Kidney (tissue), 14 donors: ENCODE results near the gene CXCR4. TPM values are rescaled to one million over a fixed set of nuclear protein-coding genes. Genes with fewer than 3 reads are reported as not detected.

Experiments used
- DNase-seq, 5 donors: peaks; one replicate each; pipeline ENCODE4 v3.0.0-alpha.2; 2013 to 2020
- FAIRE-seq: peaks from 2 replicates; lab custom pipeline; 2012; peaks lifted over from hg19 to GRCh38; lab: Jason Lieb, UNC
- H3K27ac ChIP-seq, 2 donors: one replicate each; pipeline ENCODE4 v1.7.0; 2013; ENCODE audit warnings: low read depth in 2 of 2, low read length in 2 of 2, inconsistent platforms in 1 of 2
- H3K27me3 ChIP-seq: one replicate; pipeline ENCODE4 v1.7.1; 2013; ENCODE audit warnings: low read length, inconsistent platforms; ENCODE audit not compliant: control insufficient read depth, insufficient read depth
- H3K36me3 ChIP-seq, 3 donors: one replicate each; pipeline versions ENCODE4 v1.7.0 to v1.7.1; 2013; ENCODE audit warnings: low read length in 3 of 3, control low read depth in 1 of 3, inconsistent platforms in 1 of 3; ENCODE audit not compliant: insufficient read depth in 3 of 3, control insufficient read depth in 2 of 3
- H3K4me1 ChIP-seq, 3 donors: one replicate each; pipeline versions ENCODE4 v1.7.0 to v1.7.1; 2013; ENCODE audit warnings: low read length in 3 of 3, inconsistent platforms in 1 of 3, low read depth in 1 of 3; ENCODE audit not compliant: control insufficient read depth in 2 of 3, insufficient read depth in 2 of 3
- H3K4me3 ChIP-seq, 3 donors: one replicate each; pipeline versions ENCODE4 v1.7.0 to v1.8.1; 2013; ENCODE audit warnings: low read length in 3 of 3, control low read depth in 1 of 3, inconsistent platforms in 1 of 3
- H3K9ac ChIP-seq, 3 donors: one replicate each; pipeline versions ENCODE4 v1.7.0 to v1.7.1; 2013; ENCODE audit warnings: low read length in 3 of 3, control low read depth in 1 of 3, inconsistent platforms in 1 of 3
- H3K9me3 ChIP-seq, 3 donors: one replicate each; pipeline versions ENCODE4 v1.7.0 to v1.7.1; 2013; ENCODE audit warnings: low read length in 3 of 3, control low read depth in 1 of 3, inconsistent platforms in 1 of 3; ENCODE audit not compliant: control insufficient read depth in 2 of 3, insufficient read depth in 1 of 3
- CTCF ChIP-seq: IDR thresholded peaks from 3 replicates; pipeline ENCODE4 v1.5.1; 2012; ENCODE audit warnings: mild to moderate bottlenecking, moderate library complexity, borderline replicate concordance; ENCODE audit not compliant: insufficient read depth; ENCODE audit errors: extremely low read depth
- intact Hi-C: fragments of 100-400 bp; cut with DNase I; formaldehyde crosslinking; loops from one replicate; pipeline ENCODE4 v1.11.1; 2022
- polyA plus RNA-seq: library from polyadenylated mRNA; stranded (reverse); fragments of 350-450 nt; fragmentation: Illumina TruSeq; extraction: RNeasy Lipid Tissue Mini Kit (QIAGEN cat#74804); gene quantifications from one replicate; pipeline ENCODE4 v1.2.3, GENCODE V29; 2014; ENCODE audit warnings: low read depth, low replicate concordance; ENCODE audit not compliant: insufficient read depth
- total RNA-seq: library from RNA; stranded (reverse); fragmentation: NEBNext Ultra II Directional; extraction: Animal tissue kit (Norgen Biotek cat#: 25700); gene quantifications from one replicate; pipeline ENCODE4 v1.2.1, GENCODE V29; 2021
- donor health status: control.
- donor health status: control.
- donor health status: control.
- donor health status: control.
- donor health status: control.
- donor health status: DM: yes; HTN: yes; CAD: no.
- donor health status: Normal renal cell carcinoma (clear cell type).

CXCR4 gene
- total and polyA plus RNA-seq, 2 donors from 2014 or later, result 9.5 to 51.9 TPM

GRCh38 chr2:136162438-136162837, 44.5 kb upstream of the CXCR4 start:
- Histone ChIP-seq H3K9ac (no peak overlapping the region), H3K27me3 (no peaks in the 10 kb centered on the region), H3K4me1 (no peaks in the 10 kb centered on the region), H3K9me3 (no peaks in the 10 kb centered on the region), H3K36me3 (no peaks in the 10 kb centered on the region), H3K27ac (no peak overlapping the region), H3K4me3 (no peak overlapping the region)
- peak in 1 of 5 donors; percentile 31 for DNase-seq
- intact Hi-C loops, result no loop called here
- no peak for TF ChIP-seq CTCF
- FAIRE-seq, result no peak

GRCh38 chr2:136156411-136156810, 38.5 kb upstream of the CXCR4 start:
- no peak overlapping the region for H3K9ac ChIP-seq
- no peaks in the 10 kb centered on the region for H3K27me3 ChIP-seq
- H3K4me3 ChIP-seq, result no peak overlapping the region
- no peak for TF ChIP-seq CTCF
- H3K36me3 ChIP-seq, result no peaks in the 10 kb centered on the region
- H3K9me3 ChIP-seq, result no peaks in the 10 kb centered on the region
- no peaks in the 10 kb centered on the region for H3K4me1 ChIP-seq
- intact Hi-C loops, result no loop called here
- FAIRE-seq (no peak), DNase-seq (no peak)
- no peak overlapping the region for H3K27ac ChIP-seq

- intact Hi-C loops, result no loop called here
- no peak overlapping the region for H3K27ac ChIP-seq
- H3K27me3 ChIP-seq, result no peaks in the 10 kb centered on the region
- no peak overlapping the region for H3K4me3 ChIP-seq
- no peak for DNase-seq
- no peaks in the 10 kb centered on the region for H3K36me3 ChIP-seq
- no peak for FAIRE-seq
- H3K9me3 ChIP-seq, result no peaks in the 10 kb centered on the region
- no peaks in the 10 kb centered on the region for H3K4me1 ChIP-seq
- H3K9ac ChIP-seq, result no peak overlapping the region
- TF ChIP-seq CTCF, result no peak
Measured at GRCh38 chr2:136154384-136154783, 36.4 kb upstream of the CXCR4 start.
